Bronchial epithelial cell (primary cell): ENCODE measurements around the gene LSM3. TPM values are rescaled to one million over a fixed set of nuclear protein-coding genes. Genes with fewer than 3 reads are reported as not detected.

Experiments
- DNase-seq: peaks from one replicate; pipeline ENCODE4 v3.0.0-alpha.2; 2010; ENCODE audit warnings: low read depth
- FAIRE-seq: peaks from 2 replicates; lab custom pipeline; 2011; peaks lifted over from hg19 to GRCh38; lab: Jason Lieb, UNC
- H3K27me3 ChIP-seq: 2 replicates; pipeline ENCODE4 v1.5.1; 2011; ENCODE audit warnings: low read length; ENCODE audit not compliant: control insufficient read depth, insufficient read depth
- H3K36me3 ChIP-seq: 2 replicates; pipeline ENCODE4 v1.5.1; 2011; ENCODE audit warnings: low read length; ENCODE audit not compliant: control insufficient read depth, insufficient read depth
- H3K4me3 ChIP-seq: 2 replicates; pipeline ENCODE4 v1.5.1; 2011; ENCODE audit warnings: mild to moderate bottlenecking, low read depth, low read length, control low read depth
- CTCF ChIP-seq: IDR thresholded peaks from 2 replicates; pipeline ENCODE4 v1.5.1; 2011; ENCODE audit warnings: mild to moderate bottlenecking, moderate library complexity, low read length, control low read depth, inconsistent platforms; ENCODE audit not compliant: insufficient read depth, severe bottlenecking
- total RNA-seq: library from RNA; depleted of rRNA; stranded (reverse); fragments of >200 nt; gene quantifications from 2 replicates; pipeline ENCODE4 v1.2.1, GENCODE V29; 2014

Gene LSM3
- total RNA-seq, 1 donor from 2014 or later, result 6.6 TPM

- TF ChIP-seq CTCF, result no peak
- Histone ChIP-seq H3K4me3 (no peak overlapping the region), H3K27me3 (no peaks in the 10 kb centered on the region), H3K36me3 (no peaks in the 10 kb centered on the region)
- DNase-seq (no peak), FAIRE-seq (no peak)
Measured at GRCh38 chr3:14202874-14203520, 24.4 kb downstream of the LSM3 start.

- Histone ChIP-seq H3K36me3 (no peaks in the 10 kb centered on the region), H3K27me3 (no peaks in the 10 kb centered on the region), H3K4me3 (no peak overlapping the region)
- TF ChIP-seq CTCF, result peak; percentile 88
- DNase-seq (peak; percentile 72), FAIRE-seq (no peak)
Measured at GRCh38 chr3:14203521-14204079, 25.0 kb downstream of the LSM3 start.

GRCh38 chr3:14204515-14205284 lies 26.1 kb downstream of the LSM3 start:
- Histone ChIP-seq H3K4me3 (no peak overlapping the region), H3K27me3 (no peaks in the 10 kb centered on the region), H3K36me3 (no peaks in the 10 kb centered on the region)
- FAIRE-seq (no peak), DNase-seq (no peak)
- no peak for TF ChIP-seq CTCF

GRCh38 chr3:14206548-14207177 lies 28.0 kb downstream of the LSM3 start:
- no peaks in the 10 kb centered on the region for H3K27me3 ChIP-seq
- H3K4me3 ChIP-seq, result no peak overlapping the region
- DNase-seq (no peak), FAIRE-seq (no peak)
- TF ChIP-seq CTCF, result no peak
- no peaks in the 10 kb centered on the region for H3K36me3 ChIP-seq

- H3K36me3 ChIP-seq, result no peaks in the 10 kb centered on the region
- FAIRE-seq (no peak), DNase-seq (no peak)
- no peak for TF ChIP-seq CTCF
- no peak overlapping the region for H3K4me3 ChIP-seq
- no peaks in the 10 kb centered on the region for H3K27me3 ChIP-seq
Measured at GRCh38 chr3:14208168-14208567, 29.6 kb downstream of the LSM3 start.
